Esophagus muscularis mucosa (tissue), 4 donors: ENCODE results near the gene IGF2R. TPM values are rescaled to one million over a fixed set of nuclear protein-coding genes. Genes with fewer than 3 reads are reported as not detected.

Experiments used
- DNase-seq: peaks from one replicate; pipeline ENCODE4 v3.0.0-alpha.2; 2017; ENCODE audit errors: extremely low spot score
- H3K27ac ChIP-seq, 4 donors: fragments of 200-600 bp; sonication (generic); replicated peaks in 1 of 4; 1 replicate in 3 of 4; 2 replicates in 1 of 4; pipeline ENCODE4 v1.5.1; 2016 to 2019; ENCODE audit warnings: mild to moderate bottlenecking in 1 of 4
- H3K27me3 ChIP-seq, 4 donors: fragments of 200-600 bp; sonication (generic); one replicate each; pipeline versions ENCODE4 v1.5.1 to v1.6.0; 2016 to 2019
- H3K36me3 ChIP-seq, 4 donors: fragments of 200-600 bp; sonication (generic); one replicate each; pipeline ENCODE4 v1.5.1; 2016 to 2019
- H3K4me1 ChIP-seq, 4 donors: fragments of 200-600 bp; sonication (generic); one replicate each; pipeline ENCODE4 v1.5.1; 2016 to 2019
- H3K4me3 ChIP-seq, 4 donors: fragments of 200-600 bp; sonication (generic); 1 replicate in 2 of 4; 2 replicates in 2 of 4; pipeline ENCODE4 v1.5.1; 2016 to 2019; ENCODE audit warnings: mild to moderate bottlenecking in 4 of 4, moderate library complexity in 1 of 4
- H3K9me3 ChIP-seq, 4 donors: fragments of 200-600 bp; sonication (generic); 1 replicate in 3 of 4; 2 replicates in 1 of 4; pipeline ENCODE4 v1.5.1; 2016 to 2019
- CTCF ChIP-seq, 3 experiments: fragments of 200-600 bp in 2 of 3; fragments of 450-650 bp in 1 of 3; sonication (generic) in 2 of 3; IDR thresholded peaks; one replicate each; pipeline ENCODE4 v1.5.1; 2017 to 2019; ENCODE audit warnings: antibody characterized with exemption in 3 of 3, mild to moderate bottlenecking in 2 of 3, moderate library complexity in 1 of 3
- EP300 ChIP-seq: sonication (generic); formaldehyde crosslinking; IDR thresholded peaks from one replicate; pipeline ENCODE4 v1.6.1; 2017; ENCODE audit warnings: antibody characterized with exemption
- POLR2A ChIP-seq: fragments of 450-650 bp; IDR thresholded peaks from one replicate; pipeline ENCODE4 v1.6.1; 2017; ENCODE audit warnings: antibody characterized with exemption, moderate library complexity, mild to moderate bottlenecking, low read depth
- POLR2AphosphoS5 ChIP-seq, 2 donors: sonication (generic); formaldehyde crosslinking; IDR thresholded peaks; one replicate each; pipeline ENCODE4 v1.6.1; 2017; ENCODE audit warnings: antibody characterized with exemption in 2 of 2
- WGBS: methylation state at CpG from one replicate; pipeline ENCODE4 v1.1.5; 2018; 5-methylcytosine and 5-hydroxymethylcytosine counted together
- intact Hi-C: fragments of 100-400 bp; cut with DNase I; formaldehyde crosslinking; loops from one replicate; pipeline ENCODE4 v1.15.1; 2023
- total RNA-seq, 4 donors: library from RNA; depleted of rRNA; stranded (reverse); fragments of >200 nt; gene quantifications; one replicate each; pipeline versions ENCODE4 v1.1.0 to v1.2.1, GENCODE V29; 2016

Gene IGF2R
- total RNA-seq, 4 donors from 2014 or later: 43.6 to 75.3 (median 58.4) TPM

- Histone ChIP-seq H3K4me3 (no peak overlapping the region), H3K27ac (no peak overlapping the region), H3K9me3 (no peaks in the 10 kb centered on the region), H3K36me3 (peaks cover 82 to 100% (median 94%) of the 10 kb centered on the region in 4 donors), H3K4me1 (no peaks in the 10 kb centered on the region), H3K27me3 (no peaks in the 10 kb centered on the region)
- no peak for TF ChIP-seq POLR2AphosphoS5 (IDR thresholded peaks at IDR 0.05)
- TF ChIP-seq POLR2A: no peak
- no peak for TF ChIP-seq CTCF (IDR thresholded peaks at IDR 0.05)
- no peak for TF ChIP-seq EP300
- DNase-seq: no peak
- intact Hi-C loops: no loop called here
- 80% methylated on average over 1 of the region's 2 CpGs for WGBS
These were observed 101.9 kb downstream of the IGF2R start for GRCh38 chr6:160070831-160071230.

- H3K4me3 ChIP-seq: no peak overlapping the region
- TF ChIP-seq CTCF (IDR thresholded peaks at IDR 0.05): peak in 1 of 3 experiments; percentile 8
- TF ChIP-seq POLR2AphosphoS5 (IDR thresholded peaks at IDR 0.05): no peak
- TF ChIP-seq EP300: no peak
- no peak for TF ChIP-seq POLR2A
- no peaks in the 10 kb centered on the region for H3K4me1 ChIP-seq
- no peaks in the 10 kb centered on the region for H3K27me3 ChIP-seq
- intact Hi-C loops: no loop called here
- peaks cover 77 to 100% (median 96%) of the 10 kb centered on the region in 4 donors for H3K36me3 ChIP-seq
- DNase-seq: no peak
- H3K27ac ChIP-seq: no peak overlapping the region
- no peaks in the 10 kb centered on the region for H3K9me3 ChIP-seq
- WGBS: 78% methylated on average over 9 of the region's 11 CpGs
These were observed 103.2 kb downstream of the IGF2R start for GRCh38 chr6:160071805-160072690.

DNA sequence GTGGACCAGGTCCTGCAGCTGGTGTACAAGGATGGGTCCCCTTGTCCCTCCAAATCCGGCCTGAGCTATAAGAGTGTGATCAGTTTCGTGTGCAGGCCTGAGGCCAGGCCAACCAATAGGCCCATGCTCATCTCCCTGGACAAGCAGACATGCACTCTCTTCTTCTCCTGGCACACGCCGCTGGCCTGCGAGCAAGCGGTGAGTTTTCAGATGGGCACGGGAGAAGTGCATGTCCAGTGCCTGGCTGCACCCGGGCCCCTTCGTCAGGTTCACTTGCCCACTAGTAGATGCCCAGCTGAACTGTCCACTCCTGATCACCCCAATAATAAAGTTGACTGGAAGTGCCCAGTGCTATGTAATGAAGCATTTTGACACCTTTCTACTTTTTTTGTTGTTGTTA lies 104.4 kb downstream of the IGF2R start:
- Histone ChIP-seq H3K27me3 (no peaks in the 10 kb centered on the region), H3K9me3 (no peaks in the 10 kb centered on the region), H3K36me3 (peaks cover 72 to 100% (median 94%) of the 10 kb centered on the region in 4 donors), H3K4me3 (no peak overlapping the region), H3K4me1 (no peaks in the 10 kb centered on the region), H3K27ac (no peak overlapping the region)
- intact Hi-C loops: no loop called here
- DNase-seq: no peak
- TF ChIP-seq POLR2AphosphoS5 (IDR thresholded peaks at IDR 0.05): no peak
- TF ChIP-seq POLR2A: no peak
- TF ChIP-seq CTCF (IDR thresholded peaks at IDR 0.05): no peak
- no peak for TF ChIP-seq EP300
- WGBS: 80% methylated on average over 9 of the region's 9 CpGs

DNA sequence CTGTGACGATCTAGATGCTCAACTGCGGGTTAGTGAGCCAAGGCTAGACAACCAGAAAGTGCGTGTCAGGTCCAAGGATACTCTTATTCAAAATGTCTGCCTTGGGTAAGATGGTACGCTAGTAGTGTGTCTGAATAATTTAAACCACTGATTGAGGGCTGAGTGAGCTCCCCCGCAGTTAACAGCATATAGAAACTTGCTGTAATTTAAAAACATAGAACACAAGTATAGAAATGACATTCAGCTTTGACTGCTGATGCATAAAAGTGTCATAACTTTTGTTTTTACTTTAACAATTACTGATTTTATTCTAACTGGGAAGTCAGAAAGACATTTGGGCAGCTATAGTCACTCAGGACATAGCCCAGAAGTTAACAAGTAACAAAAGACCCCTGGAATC lies 107.1 kb downstream of the IGF2R start:
- WGBS: 93% methylated on average over 5 of the region's 5 CpGs
- H3K4me1 ChIP-seq: no peaks in the 10 kb centered on the region
- peaks cover 73 to 100% (median 94%) of the 10 kb centered on the region in 4 donors for H3K36me3 ChIP-seq
- DNase-seq: no peak
- no peaks in the 10 kb centered on the region for H3K9me3 ChIP-seq
- H3K27me3 ChIP-seq: no peaks in the 10 kb centered on the region
- intact Hi-C loops: no loop called here
- TF ChIP-seq POLR2A (no peak), CTCF (IDR thresholded peaks at IDR 0.05) (no peak), POLR2AphosphoS5 (IDR thresholded peaks at IDR 0.05) (no peak), EP300 (no peak)
- H3K4me3 ChIP-seq: no peak overlapping the region
- H3K27ac ChIP-seq: no peak overlapping the region
